Nephron (organoid): ENCODE results near the gene KCTD10.

Experiments
- H3K27ac Mint-ChIP-seq, 3 experiments: 2 replicates each; pipeline ENCODE4 v1.8.0; 2020; ENCODE audit warnings: mixed read lengths in 3 of 3, mild to moderate bottlenecking in 2 of 3, moderate library complexity in 1 of 3
- H3K27me3 Mint-ChIP-seq: 2 replicates; pipeline ENCODE4 v1.8.0; 2021; ENCODE audit warnings: low read depth, mild to moderate bottlenecking, moderate library complexity, mixed read lengths
- H3K36me3 Mint-ChIP-seq: 2 replicates; pipeline ENCODE4 v1.8.0; 2020; ENCODE audit warnings: low read depth, mixed read lengths
- H3K4me1 Mint-ChIP-seq: 2 replicates; pipeline ENCODE4 v1.8.0; 2020; ENCODE audit warnings: mixed read lengths
- H3K4me3 Mint-ChIP-seq, 3 experiments: 2 replicates each; pipeline ENCODE4 v1.8.0; 2020; ENCODE audit warnings: mild to moderate bottlenecking in 3 of 3, mixed read lengths in 3 of 3, moderate library complexity in 2 of 3
- H3K9me3 Mint-ChIP-seq: 2 replicates; pipeline ENCODE4 v1.8.0; 2020; ENCODE audit warnings: mixed read lengths
- CTCF ChIP-seq, 3 experiments: fragments of 200-600 bp; sonication (generic); IDR thresholded peaks; one replicate each; pipeline ENCODE4 v1.5.0; 2021; ENCODE audit warnings: antibody characterized with exemption in 3 of 3; ENCODE audit not compliant: unreplicated experiment in 3 of 3

Gene KCTD10

GRCh38 chr12:109466821-109467220 lies 10.3 kb downstream of the KCTD10 start:
- Mint-ChIP-seq H3K36me3 (peaks cover 28% of the 10 kb centered on the region), H3K27ac (no peak overlapping the region), H3K27me3 (no peaks in the 10 kb centered on the region), H3K4me3 (no peak overlapping the region), H3K4me1 (peaks cover 51% of the 10 kb centered on the region), H3K9me3 (no peaks in the 10 kb centered on the region)
- TF ChIP-seq CTCF (IDR thresholded peaks at IDR 0.05; ENCODE audit: unreplicated experiment in 3 of 3) = no peak

GRCh38 chr12:109466305-109466704 lies 10.8 kb downstream of the KCTD10 start:
- Mint-ChIP-seq H3K36me3 (peaks cover 28% of the 10 kb centered on the region), H3K4me3 (no peak overlapping the region), H3K9me3 (no peaks in the 10 kb centered on the region), H3K27ac (peak overlapping the region; percentile 6 to 53 (median 31)), H3K27me3 (no peaks in the 10 kb centered on the region), H3K4me1 (peaks cover 56% of the 10 kb centered on the region)
- no peak for TF ChIP-seq CTCF (IDR thresholded peaks at IDR 0.05; ENCODE audit: unreplicated experiment in 3 of 3)

GRCh38 chr12:109464642-109465351 lies 12.3 kb downstream of the KCTD10 start:
- peaks cover 23% of the 10 kb centered on the region for H3K36me3 Mint-ChIP-seq
- H3K27me3 Mint-ChIP-seq = no peaks in the 10 kb centered on the region
- peak overlapping the region; percentile 93 to 100 (median 99) for H3K27ac Mint-ChIP-seq
- no peak overlapping the region for H3K4me3 Mint-ChIP-seq
- H3K4me1 Mint-ChIP-seq = peaks cover 66% of the 10 kb centered on the region
- TF ChIP-seq CTCF (IDR thresholded peaks at IDR 0.05; ENCODE audit: unreplicated experiment in 3 of 3) = no peak
- no peaks in the 10 kb centered on the region for H3K9me3 Mint-ChIP-seq

DNA sequence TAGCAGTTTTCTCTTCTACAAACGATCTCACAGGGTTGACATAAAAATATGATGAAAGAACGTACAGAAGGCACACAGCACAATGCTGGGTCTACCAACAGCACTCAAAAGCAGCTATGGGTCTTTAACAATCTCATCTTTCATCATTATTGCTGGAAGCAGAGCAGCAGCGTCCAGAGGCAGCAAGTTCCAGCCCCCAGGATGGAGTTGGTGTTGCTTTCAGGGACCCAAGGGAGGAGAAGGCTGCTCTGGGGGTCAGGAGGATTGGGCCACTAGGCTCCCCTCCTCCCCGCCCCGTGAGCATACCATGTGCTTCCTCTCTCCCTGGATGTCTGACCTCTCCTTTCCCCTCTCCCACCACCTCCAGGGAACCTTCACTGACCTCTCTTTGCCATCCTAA lies 13.3 kb downstream of the KCTD10 start:
- H3K36me3 Mint-ChIP-seq = peaks cover 27% of the 10 kb centered on the region
- TF ChIP-seq CTCF (IDR thresholded peaks at IDR 0.05; ENCODE audit: unreplicated experiment in 3 of 3) = no peak
- peak overlapping the region; percentile 93 to 100 (median 99) for H3K27ac Mint-ChIP-seq
- peak overlapping the region; percentile 4 to 62 (median 37) for H3K4me3 Mint-ChIP-seq
- H3K9me3 Mint-ChIP-seq = no peaks in the 10 kb centered on the region
- peaks cover 76% of the 10 kb centered on the region for H3K4me1 Mint-ChIP-seq
- no peaks in the 10 kb centered on the region for H3K27me3 Mint-ChIP-seq

- H3K4me3 Mint-ChIP-seq = peak overlapping the region; percentile 37 to 62 (median 51)
Observed at GRCh38 chr12:109462868-109463692, 14.0 kb downstream of the KCTD10 start.

More at GRCh38 chr12:109462868-109463692, 14.0 kb downstream of the KCTD10 start:
- H3K36me3 Mint-ChIP-seq = peaks cover 25% of the 10 kb centered on the region
- H3K4me1 Mint-ChIP-seq = peaks cover 82% of the 10 kb centered on the region
- H3K9me3 Mint-ChIP-seq = no peaks in the 10 kb centered on the region
- peak overlapping the region; percentile 93 to 100 (median 99) for H3K27ac Mint-ChIP-seq
- H3K27me3 Mint-ChIP-seq = no peaks in the 10 kb centered on the region
- TF ChIP-seq CTCF (IDR thresholded peaks at IDR 0.05; ENCODE audit: unreplicated experiment in 3 of 3) = no peak
